HG03135 (cell line): ENCODE data around the gene SERPINB8.

Experiments
- ATAC-seq: cut with Tn5 transposase; IDR thresholded peaks from one replicate; pipeline ENCODE4 v1.9.1; 2021; ENCODE audit warnings: mild to moderate bottlenecking, moderate library complexity; ENCODE audit not compliant: unreplicated experiment

The SERPINB8 gene

GRCh38 chr18:64011513-64011912 lies 41.6 kb downstream of the SERPINB8 start:
- no peak for ATAC-seq

- ATAC-seq, result no peak
Measured at GRCh38 chr18:64017870-64018269, 48.0 kb downstream of the SERPINB8 start.

DNA sequence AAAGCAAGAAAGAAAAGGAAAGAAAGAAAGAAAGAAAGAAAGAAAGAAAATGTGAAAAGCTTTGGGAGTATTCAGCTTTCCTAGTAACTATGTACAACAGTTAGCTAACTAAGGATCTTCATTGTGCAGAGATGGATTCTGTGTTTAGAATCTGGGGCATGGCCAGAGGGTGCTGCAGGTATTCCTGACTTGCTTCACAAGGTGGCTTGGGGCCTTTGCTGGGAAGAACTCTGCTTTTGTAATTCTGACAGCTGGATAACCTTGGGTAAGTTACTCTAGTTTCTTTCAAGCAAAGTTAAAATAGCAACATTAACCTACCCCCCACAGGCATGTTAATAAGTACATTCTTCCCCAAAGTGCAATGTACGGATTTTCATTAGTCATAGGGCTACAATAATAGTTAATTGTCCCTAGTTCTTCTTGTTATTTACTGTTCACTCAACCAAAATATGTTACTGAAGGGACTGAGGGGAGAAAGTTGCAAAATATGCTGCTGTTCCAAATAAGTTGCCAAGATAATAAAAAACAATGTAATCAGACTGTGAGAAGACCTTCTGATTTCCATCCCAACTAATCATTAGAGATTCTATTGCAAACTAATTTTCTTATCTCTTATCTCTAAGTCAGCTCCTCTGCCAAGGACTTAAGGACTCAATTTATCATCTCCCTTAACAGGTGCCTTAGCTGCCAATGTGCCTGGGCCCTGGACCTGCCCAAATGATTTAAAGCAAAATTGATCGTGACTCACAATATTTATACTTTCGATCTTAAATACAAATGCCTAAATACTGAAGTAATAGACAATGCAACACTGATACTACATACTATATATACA lies 50.3 kb downstream of the SERPINB8 start:
- no peak for ATAC-seq

GRCh38 chr18:64026350-64026749 lies 56.5 kb downstream of the SERPINB8 start:
- ATAC-seq, result no peak

- peak; percentile 64 for ATAC-seq
Measured at GRCh38 chr18:64027931-64028695, 58.2 kb downstream of the SERPINB8 start.

GRCh38 chr18:64029096-64029495 lies 59.2 kb downstream of the SERPINB8 start:
- no peak for ATAC-seq

GRCh38 chr18:64031411-64031810 lies 61.5 kb downstream of the SERPINB8 start:
- ATAC-seq, result no peak

DNA sequence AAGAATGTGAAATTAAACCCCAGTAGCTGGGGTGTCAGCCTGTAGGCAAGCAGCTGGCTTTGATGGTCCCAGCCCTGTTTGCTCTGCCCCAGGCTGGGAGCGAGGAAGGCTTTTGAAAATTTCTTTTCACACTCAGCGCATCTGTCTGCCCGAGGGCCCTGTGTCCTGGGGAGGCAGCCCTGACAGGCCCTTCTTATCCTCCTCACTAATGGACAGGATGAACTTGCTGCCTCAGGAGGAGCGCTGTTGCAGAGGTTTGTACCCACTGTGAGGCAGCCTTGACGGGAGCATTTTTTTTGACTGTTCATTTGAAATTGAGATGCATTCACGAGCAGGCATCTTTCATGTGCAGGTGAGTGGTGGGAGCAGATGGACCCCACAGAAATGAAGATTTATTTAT lies 62.4 kb downstream of the SERPINB8 start:
- ATAC-seq, result no peak

- ATAC-seq, result no peak
Measured at GRCh38 chr18:64037812-64038414, 68.0 kb downstream of the SERPINB8 start.
